ENCODE data around the gene SDR39U1.

Gene SDR39U1

DNA sequence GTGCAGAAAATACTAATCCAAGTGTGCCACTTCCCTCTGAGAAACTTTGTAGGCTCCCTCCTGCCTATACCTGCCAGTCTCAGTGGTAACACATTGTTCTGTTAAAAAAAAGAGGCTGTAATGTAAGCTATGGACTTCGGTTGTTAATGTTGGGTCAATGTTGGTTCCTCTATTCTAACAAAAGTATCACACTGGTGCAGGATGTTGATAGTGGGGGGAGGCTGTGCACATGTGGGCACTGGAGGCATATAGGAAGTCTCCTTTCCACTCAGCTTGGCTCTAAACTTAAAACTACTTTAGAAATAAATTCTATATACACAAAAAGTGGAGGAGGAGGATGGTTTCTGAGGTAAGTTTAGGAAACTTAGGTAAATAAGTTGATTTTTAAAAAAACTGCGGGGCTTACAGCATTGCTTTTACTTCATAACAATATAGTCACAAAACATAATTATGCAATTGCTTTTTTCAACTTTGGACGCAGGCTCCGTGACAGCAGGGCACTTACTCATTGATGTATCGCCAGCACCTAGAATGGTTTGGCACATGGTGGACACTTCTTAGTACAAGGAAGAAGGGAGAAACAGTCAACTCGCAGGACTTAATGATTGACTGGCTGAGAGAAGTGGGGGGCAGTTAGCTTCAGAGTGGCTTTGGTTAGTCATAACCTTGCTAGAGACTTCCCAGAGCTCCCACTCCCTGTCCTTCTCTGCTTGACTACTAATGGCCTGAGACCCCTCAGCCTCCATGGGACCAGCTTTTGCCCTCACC is 51.7 kb downstream of the SDR39U1 start:
- H3K4me3 ChIP-seq (ENCODE audit: low read depth, low read length): no peak overlapping the region
- TF ChIP-seq CTCF (IDR thresholded peaks at IDR 0.05; ENCODE audit: borderline replicate concordance, insufficient read depth, low read depth, low read length): no peak

Measured in GM12875 (cell line).